ENCODE measurements around the gene C11orf24. TPM values are rescaled to one million over a fixed set of nuclear protein-coding genes. Genes with fewer than 3 reads are reported as not detected.

The C11orf24 gene
- total RNA-seq, 1 donor from 2014 or later, result 50.1 TPM

GRCh38 chr11:68273026-68273738 lies 1.4 kb upstream of the C11orf24 start:
- ATAC-seq, result no peak
- DNase-seq (ENCODE audit: low spot score), result no peak

GRCh38 chr11:68271023-68271780 lies 571 bp downstream of the C11orf24 start:
- ATAC-seq (peak; percentile 50), DNase-seq (ENCODE audit: low spot score) (peak; percentile 52)

DNA sequence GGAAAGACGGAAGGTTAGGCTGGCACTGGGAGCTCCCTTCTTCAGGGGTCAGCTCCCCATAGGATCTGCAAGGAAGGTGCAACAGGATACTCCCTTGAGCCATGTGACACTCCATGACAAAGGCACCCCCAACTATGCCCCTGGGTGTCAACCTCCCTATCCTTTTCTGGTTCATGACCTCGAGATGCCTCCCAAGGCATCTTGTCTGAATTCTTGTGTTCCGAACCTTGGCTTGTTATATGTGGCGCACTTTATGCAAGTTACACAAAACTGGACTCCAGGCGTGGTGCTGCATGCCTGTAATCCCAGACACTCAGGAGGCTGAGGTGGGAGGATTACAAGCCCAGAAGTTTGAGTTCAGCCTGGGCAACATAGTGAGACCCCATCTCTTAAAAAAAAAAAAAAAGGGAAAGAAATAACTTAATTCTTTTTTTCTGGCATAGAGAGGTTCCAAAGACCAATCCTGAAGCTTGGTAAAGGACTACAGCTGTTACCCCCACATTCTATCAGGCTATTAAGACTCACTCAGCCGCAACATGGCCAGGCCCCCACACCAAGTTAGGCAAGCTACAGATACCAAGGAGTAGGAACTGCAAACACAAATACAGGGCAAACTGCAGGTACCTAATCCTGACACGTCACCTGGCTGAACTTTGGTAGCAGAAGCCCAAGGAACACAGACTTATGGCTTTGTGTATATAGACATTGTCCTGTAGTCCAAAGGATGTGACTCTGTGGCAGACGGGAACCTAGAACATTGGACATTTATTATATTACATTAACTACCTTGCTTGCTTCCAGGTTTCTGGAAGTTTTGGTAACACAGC lies 1.4 kb downstream of the C11orf24 start:
- DNase-seq (ENCODE audit: low spot score) (peak; percentile 81), ATAC-seq (peak; percentile 47)

- no peak for ATAC-seq
- DNase-seq (ENCODE audit: low spot score), result peak; percentile 41
Measured at GRCh38 chr11:68269414-68270081, 2.2 kb downstream of the C11orf24 start.

- DNase-seq (ENCODE audit: low spot score), result no peak
- no peak for ATAC-seq
Measured at GRCh38 chr11:68267881-68268240, 3.9 kb downstream of the C11orf24 start.

DNA sequence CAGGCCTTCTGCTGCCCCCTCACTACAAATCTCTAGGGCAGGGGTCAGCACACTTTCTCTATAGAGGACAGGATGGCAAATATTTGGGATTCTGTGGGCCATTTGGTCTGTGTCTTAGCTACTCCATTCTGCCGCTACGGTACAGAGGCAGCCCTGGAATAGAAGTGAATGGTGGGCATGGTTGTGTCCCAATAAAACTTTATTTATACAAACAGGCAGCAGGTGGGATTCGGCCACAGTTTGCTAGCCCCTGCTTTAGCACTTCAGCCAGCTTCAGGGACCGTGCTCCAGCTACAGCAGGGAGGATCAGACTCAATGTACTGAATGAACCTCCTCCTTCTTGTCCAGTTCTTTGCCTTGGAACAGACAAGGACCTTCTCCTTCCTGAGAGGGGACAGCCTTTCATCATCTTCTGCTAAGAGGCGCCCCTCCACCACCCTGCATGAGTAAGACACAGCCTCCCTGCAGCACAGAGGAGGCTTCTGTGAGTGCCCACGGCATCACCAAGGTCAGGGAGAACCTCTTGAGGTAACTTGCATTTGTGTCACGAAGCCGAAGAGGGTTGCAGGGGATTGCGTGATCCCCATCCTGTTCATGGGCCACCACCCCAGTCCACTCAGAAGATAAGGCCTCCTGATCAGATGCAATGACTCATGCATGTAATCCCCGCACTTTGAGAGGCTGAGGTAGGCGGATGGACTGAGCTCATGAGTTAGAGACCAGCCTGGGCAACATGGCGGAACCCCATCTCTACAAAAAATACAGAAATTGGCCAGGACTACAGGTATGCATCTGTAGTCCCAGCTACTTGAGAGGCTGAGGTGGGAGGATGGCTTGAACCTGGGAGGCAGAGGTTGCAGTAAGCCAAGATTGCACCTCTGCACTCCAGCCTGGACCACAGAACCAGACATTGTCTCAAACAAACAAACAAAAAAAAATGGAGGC lies 4.6 kb downstream of the C11orf24 start:
- DNase-seq (ENCODE audit: low spot score) (peak; percentile 30), ATAC-seq (no peak)

DNA sequence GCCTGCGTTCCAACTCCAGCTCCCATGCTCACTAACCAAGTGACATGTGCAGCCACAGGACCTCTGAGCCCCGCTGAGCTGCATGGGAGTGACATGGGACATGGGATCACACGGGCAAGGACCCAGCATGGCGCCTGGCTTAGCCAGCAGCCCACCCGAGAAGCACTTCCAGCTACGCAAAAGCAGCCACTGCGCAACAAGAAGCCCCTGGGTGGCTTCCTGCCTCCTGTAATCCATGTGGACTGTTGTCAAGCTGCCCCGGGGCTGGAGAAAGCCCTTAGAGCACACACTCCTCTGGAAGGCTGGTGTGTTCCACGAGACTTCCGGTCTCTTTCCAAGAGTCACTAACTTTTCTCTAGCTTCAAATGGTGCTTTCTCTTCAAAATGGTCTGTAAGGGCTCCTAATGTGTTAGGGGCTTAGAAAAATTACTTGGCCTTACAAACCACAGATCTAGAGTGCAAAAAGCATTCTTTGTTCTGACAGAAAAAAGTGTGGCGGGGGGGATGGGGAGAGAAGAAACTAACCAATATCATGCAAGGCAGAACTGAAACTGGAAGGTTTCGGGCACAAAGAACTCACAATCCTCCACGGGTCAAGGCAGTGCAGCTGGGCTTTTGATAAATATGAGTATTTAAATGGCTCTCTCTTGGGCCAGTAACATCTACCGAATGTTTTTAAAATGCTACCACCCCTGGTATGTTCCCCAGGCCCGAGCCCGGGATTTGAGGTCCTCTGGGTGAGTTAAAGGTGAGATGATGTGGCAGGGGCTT lies 5.5 kb downstream of the C11orf24 start:
- ATAC-seq, result no peak
- DNase-seq (ENCODE audit: low spot score), result peak; percentile 43

DNA sequence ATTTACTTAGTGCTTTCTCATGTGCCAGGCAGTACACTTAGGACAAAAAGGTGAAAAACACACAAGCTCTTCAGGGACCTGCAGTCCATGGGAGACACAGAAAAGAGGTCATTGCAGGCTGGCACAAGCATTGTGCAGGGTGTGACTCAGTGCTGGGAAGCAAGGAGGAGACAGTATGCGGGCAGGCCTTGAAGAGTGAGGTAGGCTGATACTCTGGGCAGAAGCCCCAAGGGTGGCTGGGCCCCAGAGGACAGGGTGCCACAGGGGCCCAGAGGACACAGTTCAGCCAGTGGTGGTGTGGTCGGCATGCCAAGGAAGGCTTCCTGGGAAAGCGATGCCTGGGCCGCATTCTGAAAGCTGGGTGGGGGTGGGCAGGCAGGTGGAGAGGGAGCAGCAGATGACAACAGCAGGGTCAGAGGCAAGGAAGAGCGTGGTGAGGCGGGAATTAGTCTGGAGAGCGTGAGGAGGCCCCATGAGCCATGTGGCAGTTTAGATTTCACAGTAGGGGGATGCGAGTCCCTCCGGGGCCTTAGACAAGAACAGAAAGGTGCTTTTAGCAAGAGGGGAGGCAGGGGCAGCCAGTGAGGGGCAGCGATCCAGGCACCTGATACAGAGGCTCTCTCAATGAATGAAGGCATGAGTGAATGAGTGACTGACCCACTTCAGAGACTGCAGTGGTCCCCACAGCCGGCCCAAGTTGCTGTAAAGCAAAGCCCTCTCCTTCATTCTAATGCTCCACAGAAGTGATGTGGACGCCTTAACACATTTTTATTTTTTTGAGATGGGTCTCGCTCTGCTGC lies 6.8 kb downstream of the C11orf24 start:
- no peak for ATAC-seq
- peak; percentile 31 for DNase-seq (ENCODE audit: low spot score)

DNA sequence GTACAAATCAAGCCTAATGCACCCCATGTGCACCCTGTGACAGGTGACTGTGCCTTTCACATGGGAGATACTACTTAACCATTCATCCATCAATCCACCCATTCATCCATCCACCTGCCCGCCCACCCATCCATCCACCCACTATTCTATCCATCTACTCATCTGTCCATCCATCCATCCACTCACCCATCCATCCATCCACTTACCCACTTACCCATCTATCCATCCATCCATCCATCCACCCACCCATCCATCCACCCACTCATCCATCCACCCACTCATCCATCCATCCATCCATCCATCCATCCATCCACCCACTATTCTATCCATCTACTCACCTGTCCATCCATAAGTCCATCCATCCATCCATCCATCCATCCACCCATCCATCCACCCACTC lies 7.5 kb downstream of the C11orf24 start:
- no peak for ATAC-seq
- DNase-seq (ENCODE audit: low spot score), result peak; percentile 14

- ATAC-seq (no peak), DNase-seq (ENCODE audit: low spot score) (peak; percentile 40)
Measured at GRCh38 chr11:68263444-68264035, 8.2 kb downstream of the C11orf24 start.

DNA sequence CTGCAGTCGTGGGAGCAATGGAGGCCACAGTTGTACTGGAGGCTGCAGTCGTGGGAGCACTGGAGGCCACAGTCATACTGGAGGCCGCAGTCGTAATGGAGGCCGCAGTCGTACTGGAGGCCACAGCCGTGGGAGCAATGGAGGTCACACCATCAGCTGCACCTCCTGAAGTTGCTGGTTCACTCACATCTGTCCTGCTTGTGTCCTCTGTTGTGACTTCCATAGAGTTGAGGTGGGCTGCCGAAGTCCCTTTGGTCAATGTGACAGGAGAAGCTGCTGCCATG lies 9.3 kb downstream of the C11orf24 start:
- no peak for DNase-seq (ENCODE audit: low spot score)
- no peak for ATAC-seq

DNA sequence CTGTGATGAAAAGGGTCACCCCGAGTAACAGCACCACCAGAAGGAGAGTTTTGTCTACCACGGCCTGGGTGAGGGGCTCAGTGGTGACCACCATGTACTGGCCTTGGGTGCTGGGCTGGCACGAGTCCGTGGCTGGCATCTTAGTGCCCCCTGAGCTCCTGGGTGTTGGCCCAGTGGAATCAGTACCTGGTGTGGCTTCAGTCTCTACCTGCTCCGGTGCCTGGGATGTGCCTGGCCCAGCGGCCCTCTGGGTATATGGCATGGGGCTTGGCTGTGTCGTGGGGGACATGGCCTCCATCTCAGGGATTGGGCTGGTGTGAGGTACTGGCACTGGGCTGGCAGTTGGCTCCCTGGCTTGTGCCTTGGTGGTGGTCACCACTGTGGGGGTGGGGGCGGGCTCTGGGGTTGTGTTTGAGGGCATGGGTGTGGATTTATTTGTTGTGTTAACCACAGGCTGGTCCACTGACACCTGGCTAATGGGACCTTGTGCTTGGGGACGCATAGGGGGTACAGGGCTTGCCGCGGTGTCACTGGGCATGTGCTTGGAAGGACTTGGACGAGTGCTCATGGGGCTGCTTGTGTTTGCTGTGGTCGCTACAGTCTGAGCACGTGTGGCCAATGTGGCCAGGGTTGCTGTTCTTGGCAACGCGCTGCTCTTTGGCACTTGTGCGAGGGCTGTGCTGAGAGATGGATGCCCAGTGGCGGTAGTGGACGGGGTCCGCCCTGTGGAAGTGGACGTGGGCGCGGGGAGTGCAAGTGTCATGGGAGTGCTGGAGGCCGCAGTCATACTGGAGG lies 9.8 kb downstream of the C11orf24 start:
- no peak for ATAC-seq
- DNase-seq (ENCODE audit: low spot score), result peak; percentile 46

DNA sequence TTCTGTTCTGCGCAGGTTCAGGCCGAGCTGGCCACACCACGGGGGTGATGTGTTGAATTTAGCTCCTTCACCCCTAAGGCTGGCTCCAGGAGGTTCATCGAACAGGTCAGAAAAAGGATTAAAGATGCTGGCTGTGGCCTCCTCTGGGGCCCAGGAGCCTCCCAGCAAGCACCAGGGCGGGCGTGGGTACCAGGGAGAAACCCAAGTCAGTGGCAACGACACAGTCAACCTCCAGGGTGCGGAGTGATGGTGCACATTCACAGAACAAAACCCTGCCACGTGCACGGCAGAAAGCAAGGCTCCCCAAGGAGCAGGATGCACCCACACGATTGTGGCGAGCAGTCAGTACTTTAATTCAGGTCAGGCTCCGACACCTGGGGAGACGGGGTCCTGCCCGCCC lies 10.8 kb downstream of the C11orf24 start:
- no peak for DNase-seq (ENCODE audit: low spot score)
- ATAC-seq, result no peak

DNA sequence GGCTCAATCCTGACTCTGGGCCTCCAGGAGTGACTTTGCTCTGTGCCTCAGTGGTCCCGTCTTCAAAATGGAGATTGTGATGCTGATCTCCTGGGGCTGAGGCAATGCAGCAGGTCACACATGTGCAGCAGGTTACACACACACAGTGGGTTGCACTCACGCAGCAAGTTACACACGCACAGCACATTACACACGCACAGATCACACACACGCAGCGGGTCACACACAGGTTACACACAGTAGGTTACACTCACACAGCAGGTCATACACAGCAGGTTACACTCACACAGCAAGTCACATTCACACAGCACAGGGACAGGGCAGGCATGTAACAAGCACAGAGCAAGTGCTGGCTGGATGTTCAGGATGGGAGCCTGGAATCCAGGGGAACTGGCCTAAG lies 11.3 kb downstream of the C11orf24 start:
- ATAC-seq (no peak), DNase-seq (ENCODE audit: low spot score) (peak; percentile 39)

DNA sequence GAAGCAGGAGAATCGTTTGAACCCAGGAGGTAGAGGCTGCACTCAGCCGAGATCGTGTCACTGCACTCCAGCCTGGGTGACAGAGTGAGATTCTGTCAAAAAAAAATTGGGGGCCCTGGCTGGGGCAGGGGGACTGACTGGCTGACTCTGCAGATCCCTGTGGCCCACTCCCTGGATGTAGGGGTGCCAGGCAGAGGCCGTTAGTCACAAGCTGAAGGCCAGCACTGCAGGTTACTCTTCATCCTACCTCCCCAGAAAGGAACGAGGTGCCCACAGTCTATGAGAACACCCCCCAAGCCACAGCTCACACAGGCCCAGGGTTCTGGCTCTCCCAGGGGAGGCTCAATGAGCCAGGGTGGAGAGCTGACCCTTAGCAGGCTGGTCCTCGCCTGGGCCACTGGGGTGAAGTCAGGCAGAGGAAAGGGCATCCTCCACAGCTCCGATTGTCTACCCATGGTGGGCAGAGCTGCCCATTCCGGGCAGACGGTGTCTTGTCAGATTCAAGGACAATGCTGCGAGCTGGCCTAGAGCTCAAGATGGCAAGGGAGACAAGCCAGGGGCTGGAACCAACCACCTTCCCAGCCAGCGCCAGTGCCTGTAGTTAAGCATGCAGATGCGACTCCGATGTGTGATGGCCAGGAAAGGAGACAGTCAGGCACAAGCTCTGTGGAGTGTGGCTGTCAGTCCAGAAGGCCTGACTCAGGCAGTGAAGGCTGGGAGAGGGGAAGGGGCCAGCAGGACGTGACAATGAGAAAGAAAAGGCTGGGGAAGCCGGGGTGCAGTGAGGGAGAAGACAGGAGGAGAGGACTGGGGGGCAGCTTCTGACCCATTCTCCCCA lies 12.4 kb downstream of the C11orf24 start:
- ATAC-seq, result peak; percentile 1
- DNase-seq (ENCODE audit: low spot score), result no peak

GRCh38 chr11:68258363-68258765 lies 13.4 kb downstream of the C11orf24 start:
- ATAC-seq (no peak), DNase-seq (ENCODE audit: low spot score) (peak; percentile 49)
